ENCODE data around the gene TRDMT1. TPM values are rescaled to one million over a fixed set of nuclear protein-coding genes. Genes with fewer than 3 reads are reported as not detected.

TRDMT1 gene
- total and polyA plus RNA-seq, 4 donors = 2.5 to 25.9 (median 6.5) TPM

- DNase-seq (no peak), ATAC-seq (ENCODE audit: insufficient read depth, low FRiP score) (no peak)
- H3K27me3 ChIP-seq (ENCODE audit: control insufficient read depth in 3 of 3, insufficient read depth in 3 of 3, low read length in 2 of 3) = no peaks in the 10 kb centered on the region
- H3K9ac ChIP-seq (ENCODE audit: insufficient read depth in 1 of 2, low read length in 2 of 2) = no peak overlapping the region
- 66 to 79% methylated on average over 6 of the region's 6 CpGs for WGBS, 2 donors
- TF ChIP-seq CTCF (IDR thresholded peaks at IDR 0.05; ENCODE audit: control extremely low read depth, extremely low read depth) = no peak
- peaks cover 0 to 5% (median 0%) of the 10 kb centered on the region in 5 donors for H3K4me1 ChIP-seq (ENCODE audit: control insufficient read depth in 5 of 5, insufficient read depth in 5 of 5, low read length in 5 of 5)
- H3K27ac ChIP-seq (ENCODE audit: low read depth in 1 of 2, low read length in 1 of 2) = peak overlapping the region; percentile 60 to 95
- no peaks in the 10 kb centered on the region for H3K9me3 ChIP-seq (ENCODE audit: control insufficient read depth in 4 of 4, insufficient read depth in 3 of 4, low read length in 3 of 4)
- H3K36me3 ChIP-seq (ENCODE audit: control insufficient read depth in 4 of 4, insufficient read depth in 4 of 4, low read length in 4 of 4) = no peaks in the 10 kb centered on the region
- no peak overlapping the region for H3K4me3 ChIP-seq
These were observed 15.5 kb upstream of the TRDMT1 start for GRCh38 chr10:17216901-17217395.

- H3K36me3 ChIP-seq (ENCODE audit: control insufficient read depth in 4 of 4, insufficient read depth in 4 of 4, low read length in 4 of 4) = no peaks in the 10 kb centered on the region
- H3K9ac ChIP-seq (ENCODE audit: insufficient read depth in 1 of 2, low read length in 2 of 2) = peak overlapping the region in 1 of 2 donors; percentile 24
- ATAC-seq (ENCODE audit: insufficient read depth, low FRiP score) (peak; percentile 86), DNase-seq (peak in 2 of 3 donors; percentile 33 to 53)
- H3K27me3 ChIP-seq (ENCODE audit: control insufficient read depth in 3 of 3, insufficient read depth in 3 of 3, low read length in 2 of 3) = no peaks in the 10 kb centered on the region
- H3K4me1 ChIP-seq (ENCODE audit: control insufficient read depth in 5 of 5, insufficient read depth in 5 of 5, low read length in 5 of 5) = peaks cover 0 to 5% (median 0%) of the 10 kb centered on the region in 5 donors
- no peak for TF ChIP-seq CTCF (IDR thresholded peaks at IDR 0.05; ENCODE audit: control extremely low read depth, extremely low read depth)
- H3K9me3 ChIP-seq (ENCODE audit: control insufficient read depth in 4 of 4, insufficient read depth in 3 of 4, low read length in 3 of 4) = no peaks in the 10 kb centered on the region
- no peak overlapping the region for H3K4me3 ChIP-seq
- H3K27ac ChIP-seq (ENCODE audit: low read depth in 1 of 2, low read length in 1 of 2) = peak overlapping the region; percentile 60 to 95
- 71 to 78% methylated on average over 5 of the region's 5 CpGs for WGBS, 2 donors
These were observed 14.9 kb upstream of the TRDMT1 start for GRCh38 chr10:17216217-17216900.

GRCh38 chr10:17215782-17216122, 14.3 kb upstream of the TRDMT1 start:
- DNase-seq = no peak
- H3K4me3 ChIP-seq = no peak overlapping the region
- 86 to 90% methylated on average over 2 of the region's 2 CpGs for WGBS, 2 donors
- no peaks in the 10 kb centered on the region for H3K36me3 ChIP-seq (ENCODE audit: control insufficient read depth in 4 of 4, insufficient read depth in 4 of 4, low read length in 4 of 4)
- H3K27me3 ChIP-seq (ENCODE audit: control insufficient read depth in 3 of 3, insufficient read depth in 3 of 3, low read length in 2 of 3) = no peaks in the 10 kb centered on the region
- peaks cover 0 to 5% (median 0%) of the 10 kb centered on the region in 5 donors for H3K4me1 ChIP-seq (ENCODE audit: control insufficient read depth in 5 of 5, insufficient read depth in 5 of 5, low read length in 5 of 5)
- ATAC-seq (ENCODE audit: insufficient read depth, low FRiP score) = no peak
- no peaks in the 10 kb centered on the region for H3K9me3 ChIP-seq (ENCODE audit: control insufficient read depth in 4 of 4, insufficient read depth in 3 of 4, low read length in 3 of 4)
- H3K9ac ChIP-seq (ENCODE audit: insufficient read depth in 1 of 2, low read length in 2 of 2) = no peak overlapping the region
- no peak overlapping the region for H3K27ac ChIP-seq (ENCODE audit: low read depth in 1 of 2, low read length in 1 of 2)
- no peak for TF ChIP-seq CTCF (IDR thresholded peaks at IDR 0.05; ENCODE audit: control extremely low read depth, extremely low read depth)

All from lung (tissue), 12 donors.